ENCODE measurements around the gene GMPR. TPM values are rescaled to one million over a fixed set of nuclear protein-coding genes. Genes with fewer than 3 reads are reported as not detected.

Gene GMPR
- total and polyA plus RNA-seq, 10 of the 15 experiments (the other 5 are each of a cell fraction or from before 2014, with no cell fraction given) = 0.15 to 1.8 (median 0.49) TPM; not detected in 1

DNA sequence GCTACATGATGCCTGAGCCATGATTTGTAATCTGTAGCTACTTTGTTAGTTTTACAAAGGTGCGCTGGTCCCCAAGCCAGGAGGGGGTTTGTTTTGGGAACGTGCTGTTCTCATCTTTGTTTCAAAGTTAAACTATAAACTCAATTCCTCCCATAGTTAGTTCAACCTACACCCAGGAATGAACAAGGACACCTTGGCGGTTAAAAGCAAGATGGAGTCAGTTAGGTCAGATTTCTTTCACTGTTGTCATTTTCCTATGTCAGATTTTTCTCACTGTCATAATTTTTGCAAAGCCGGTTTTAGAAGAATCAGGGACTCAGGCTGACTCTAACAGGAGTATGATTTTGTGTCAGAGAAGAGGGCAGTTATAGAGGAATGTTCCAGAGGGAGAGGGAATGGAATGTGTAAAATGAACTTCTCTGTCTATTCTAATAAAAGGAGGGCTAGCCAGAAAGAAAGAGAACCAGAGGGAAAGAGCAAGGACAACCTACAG lies 2.3 kb upstream of the GMPR start:
- no peak for ATAC-seq
- SMC1A ChIA-PET (ENCODE audit: uncharacterized antibody, unreplicated experiment) = interaction anchor here (0.9 to 2.0 kb wide), 6 partner anchors 17 to 66 kb away, joined by 3 to 9 read pairs (median 3); no protein-coding TSS in a partner anchor
- intact Hi-C loops (cut with micrococcal nuclease; ENCODE audit: unreplicated experiment) = no loop called here

More for the DNA sequence above, 2.3 kb upstream of the GMPR start:
- ChIA-PET POLR2A (interaction anchor here (0.5 kb wide), 1 partner anchor 981 kb away, joined by 3 read pairs; no protein-coding TSS in a partner anchor), RAD21 (ENCODE audit: unreplicated experiment) (interaction anchor here (0.5 to 1.4 kb wide), 2 partner anchors 65 to 130 kb away, joined by 3 to 4 read pairs; no protein-coding TSS in a partner anchor), CTCF (interaction anchor here (0.6 to 1.8 kb wide), 5 partner anchors 27 to 535 kb away, joined by 3 to 7 read pairs (median 3); no protein-coding TSS in a partner anchor)
- H4K20me1 ChIP-seq (ENCODE audit: control insufficient read depth, insufficient read depth) = no peaks in the 10 kb centered on the region; the same call in 1 of the 2 replicates
- no peaks in the 10 kb centered on the region for H3K79me2 ChIP-seq (ENCODE audit: control insufficient read depth, insufficient read depth, low read length)
- H3K9ac ChIP-seq (ENCODE audit: control insufficient read depth, insufficient read depth, low read length) = no peak overlapping the region
- H3K36me3 ChIP-seq (ENCODE audit: control insufficient read depth in 2 of 2, insufficient read depth in 2 of 2, low read length in 1 of 2) = no peaks in the 10 kb centered on the region
- H3K9me3 ChIP-seq (replicated peaks; ENCODE audit: control insufficient read depth, insufficient read depth, low read length) = no peaks in the 10 kb centered on the region; the same call in 2 of the 3 replicates
- WGBS (ENCODE audit: insufficient coverage, insufficient replicate concordance, low lambda C conversion rate, missing lambda C conversion rate) = 80% methylated on average over 4 of the region's 4 CpGs
- no peak overlapping the region for H3K27ac ChIP-seq (ENCODE audit: control insufficient read depth, insufficient read depth)
- TF ChIP-seq CHD2 (IDR thresholded peaks at IDR 0.05; ENCODE audit: borderline replicate concordance, low read depth, low read length) (no peak), POLR2AphosphoS5 (IDR thresholded peaks at IDR 0.05; ENCODE audit: low read length) (no peak), BCLAF1 (IDR thresholded peaks at IDR 0.05) (no peak), RAD21 (IDR thresholded peaks at IDR 0.05; ENCODE audit: insufficient read depth, low read depth, low read length) (no peak), NFYB (IDR thresholded peaks at IDR 0.05; ENCODE audit: insufficient read depth, low read depth, low read length) (no peak), CUX1 (IDR thresholded peaks at IDR 0.05; ENCODE audit: insufficient replicate concordance, low read depth, low read length) (no peak)
- TF ChIP-seq, protein P1, sequence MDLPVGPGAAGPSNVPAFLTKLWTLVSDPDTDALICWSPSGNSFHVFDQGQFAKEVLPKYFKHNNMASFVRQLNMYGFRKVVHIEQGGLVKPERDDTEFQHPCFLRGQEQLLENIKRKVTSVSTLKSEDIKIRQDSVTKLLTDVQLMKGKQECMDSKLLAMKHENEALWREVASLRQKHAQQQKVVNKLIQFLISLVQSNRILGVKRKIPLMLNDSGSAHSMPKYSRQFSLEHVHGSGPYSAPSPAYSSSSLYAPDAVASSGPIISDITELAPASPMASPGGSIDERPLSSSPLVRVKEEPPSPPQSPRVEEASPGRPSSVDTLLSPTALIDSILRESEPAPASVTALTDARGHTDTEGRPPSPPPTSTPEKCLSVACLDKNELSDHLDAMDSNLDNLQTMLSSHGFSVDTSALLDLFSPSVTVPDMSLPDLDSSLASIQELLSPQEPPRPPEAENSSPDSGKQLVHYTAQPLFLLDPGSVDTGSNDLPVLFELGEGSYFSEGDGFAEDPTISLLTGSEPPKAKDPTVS (IDR thresholded peaks at IDR 0.05; ENCODE audit: low read depth, low read length) = no peak
- H3K27me3 ChIP-seq (replicated peaks in 1 of 2; ENCODE audit: control insufficient read depth in 2 of 2, insufficient read depth in 2 of 2, low read length in 1 of 2) = peaks cover 1 to 5% of the 10 kb centered on the region in 2 experiments; a peak in 2 of 4 replicates
- no peak overlapping the region for H3K4me3 ChIP-seq
- peaks cover 24% of the 10 kb centered on the region for H3K4me1 ChIP-seq (ENCODE audit: control insufficient read depth, insufficient read depth, low read length)
- H2AFZ ChIP-seq (ENCODE audit: control insufficient read depth, low read depth, low read length) = no peak overlapping the region
- BruUV-seq (replicated peaks) = no TSS peak
- H3K4me2 ChIP-seq (ENCODE audit: control insufficient read depth, insufficient read depth) = peak overlapping the region; percentile 69
- FAIRE-seq (no peak), DNase-seq (ENCODE audit: low read depth, low spot score) (no peak)
- in situ Hi-C loops (cut with MboI) = no loop called here
